ENCODE measurements around the gene MTHFS. TPM values are rescaled to one million over a fixed set of nuclear protein-coding genes. Genes with fewer than 3 reads are reported as not detected.
"Not testable (repeated sequence)": the region's sequence is repeated elsewhere in the genome, so short reads cannot be mapped to it uniquely, and the experiment has no call there.

The MTHFS gene
- total RNA-seq, 1 donor from 2014 or later, result 12.5 TPM

DNA sequence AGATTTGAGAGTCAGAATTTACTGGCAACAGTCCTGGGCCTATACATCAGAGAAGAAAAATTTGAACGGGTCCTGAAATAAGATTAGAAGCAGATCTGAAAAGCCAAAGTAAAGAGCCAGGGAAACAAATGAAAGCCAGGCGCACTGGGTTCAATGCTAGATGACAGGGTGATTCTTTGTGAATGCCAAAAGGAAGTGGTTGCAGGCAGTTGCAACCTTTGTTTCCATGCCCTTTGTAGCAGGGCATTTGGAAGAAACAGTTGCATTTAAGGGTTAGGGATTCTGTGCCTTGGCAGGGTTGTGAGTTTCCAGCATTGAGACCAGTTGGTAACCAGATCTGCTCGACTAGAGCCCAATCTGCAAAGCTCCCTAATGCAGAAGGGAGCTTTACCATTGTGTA is 36.4 kb upstream of the MTHFS start:
- TF ChIP-seq CTCF (conservative IDR thresholded peaks at IDR 0.05; ENCODE audit: low read depth, low read length), result no peak
- H3K4me3 ChIP-seq (ENCODE audit: low read depth, low read length), result no peak overlapping the region
- no peak for DNase-seq (ENCODE audit: low read depth)

DNA sequence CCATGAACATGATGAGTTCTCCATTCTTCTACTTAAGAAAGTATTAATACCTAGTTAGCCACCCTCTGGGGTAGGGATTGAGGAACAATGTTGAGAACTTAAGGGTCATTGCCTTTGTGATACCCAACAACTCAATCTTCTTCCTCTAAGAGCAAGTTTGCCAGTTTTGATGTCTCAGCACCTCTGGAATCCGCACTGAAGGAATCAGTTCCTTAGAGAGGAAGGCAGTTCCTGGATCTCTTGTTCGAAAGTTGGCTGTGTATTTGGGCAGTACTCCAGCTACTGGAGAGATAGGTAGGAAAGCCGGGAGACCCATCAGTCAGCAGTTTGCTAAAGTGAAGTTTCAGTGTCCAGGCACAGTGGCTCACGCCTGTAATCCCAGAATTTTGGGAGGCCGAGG is 35.6 kb upstream of the MTHFS start:
- DNase-seq (ENCODE audit: low read depth), result no peak
- TF ChIP-seq CTCF (conservative IDR thresholded peaks at IDR 0.05; ENCODE audit: low read depth, low read length), result no peak
- no peak overlapping the region for H3K4me3 ChIP-seq (ENCODE audit: low read depth, low read length)

GRCh38 chr15:79930516-79930915 is 33.7 kb upstream of the MTHFS start:
- no peak overlapping the region for H3K4me3 ChIP-seq (ENCODE audit: low read depth, low read length)
- DNase-seq (ENCODE audit: low read depth), result no peak
- TF ChIP-seq CTCF (conservative IDR thresholded peaks at IDR 0.05; ENCODE audit: low read depth, low read length), result no peak

DNA sequence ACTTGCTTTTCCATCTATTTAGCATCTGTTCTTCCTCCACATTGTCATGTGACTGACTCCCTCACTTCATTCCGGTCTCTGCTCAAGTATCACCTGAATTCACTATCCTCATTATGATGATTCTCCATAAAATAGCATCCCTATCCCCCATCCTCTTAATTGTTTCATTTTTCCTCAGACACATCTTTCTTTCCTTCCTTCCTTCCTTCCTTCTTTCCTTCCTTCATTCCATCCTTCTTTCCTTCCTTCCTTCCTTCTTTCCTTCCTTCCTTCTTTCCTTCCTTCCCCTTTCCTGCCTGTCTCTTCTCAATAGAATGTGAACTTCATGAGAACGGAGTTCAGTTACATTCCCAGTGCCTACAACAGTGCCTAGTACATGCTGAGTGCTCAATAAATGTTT is 32.6 kb upstream of the MTHFS start:
- no peak for TF ChIP-seq CTCF (conservative IDR thresholded peaks at IDR 0.05; ENCODE audit: low read depth, low read length)
- no peak overlapping the region for H3K4me3 ChIP-seq (ENCODE audit: low read depth, low read length)
- DNase-seq (ENCODE audit: low read depth), result no peak

- not testable (repeated sequence) for DNase-seq (ENCODE audit: low read depth); H3K4me3 ChIP-seq (ENCODE audit: low read depth, low read length)
Observed at GRCh38 chr15:79926116-79926515, 29.3 kb upstream of the MTHFS start.

DNA sequence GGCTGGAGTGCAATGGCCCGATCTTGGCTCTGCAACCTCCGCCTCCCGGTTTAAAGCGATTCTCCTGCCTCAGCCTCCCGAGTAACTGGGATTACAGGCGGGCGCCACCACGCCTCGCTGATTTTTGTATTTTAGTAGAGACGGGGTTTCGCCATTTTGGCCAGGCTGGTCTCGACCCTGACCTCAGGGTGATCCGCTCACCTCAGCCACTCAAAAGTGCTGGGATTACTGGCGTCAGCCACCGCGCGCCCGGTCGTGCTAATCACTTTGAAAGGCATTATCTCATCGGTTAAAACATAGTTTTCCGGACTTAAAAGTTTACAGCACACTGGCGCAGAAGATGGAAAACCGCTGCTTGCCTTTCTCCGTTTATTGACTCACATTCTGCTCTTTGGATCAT is 27.6 kb upstream of the MTHFS start:
- DNase-seq (ENCODE audit: low read depth), result no peak
- peak overlapping the region; percentile 80 for H3K4me3 ChIP-seq (ENCODE audit: low read depth, low read length)
- TF ChIP-seq CTCF (conservative IDR thresholded peaks at IDR 0.05; ENCODE audit: low read depth, low read length), result no peak

- DNase-seq (ENCODE audit: low read depth), result peak; percentile 57
- no peak for TF ChIP-seq CTCF (conservative IDR thresholded peaks at IDR 0.05; ENCODE audit: low read depth, low read length)
- H3K4me3 ChIP-seq (ENCODE audit: low read depth, low read length), result peak overlapping the region; percentile 80
Observed at GRCh38 chr15:79923515-79924169, 26.8 kb upstream of the MTHFS start.

All from epithelial cell of proximal tubule (primary cell).